ENCODE results near the gene ABCC3. TPM values are rescaled to one million over a fixed set of nuclear protein-coding genes. Genes with fewer than 3 reads are reported as not detected.
A peak's percentile ranks its signal among the peaks of the same experiment; 100 is the strongest.

Gene ABCC3
- total RNA-seq, 1 donor from 2014 or later, result 0.16 TPM

DNA sequence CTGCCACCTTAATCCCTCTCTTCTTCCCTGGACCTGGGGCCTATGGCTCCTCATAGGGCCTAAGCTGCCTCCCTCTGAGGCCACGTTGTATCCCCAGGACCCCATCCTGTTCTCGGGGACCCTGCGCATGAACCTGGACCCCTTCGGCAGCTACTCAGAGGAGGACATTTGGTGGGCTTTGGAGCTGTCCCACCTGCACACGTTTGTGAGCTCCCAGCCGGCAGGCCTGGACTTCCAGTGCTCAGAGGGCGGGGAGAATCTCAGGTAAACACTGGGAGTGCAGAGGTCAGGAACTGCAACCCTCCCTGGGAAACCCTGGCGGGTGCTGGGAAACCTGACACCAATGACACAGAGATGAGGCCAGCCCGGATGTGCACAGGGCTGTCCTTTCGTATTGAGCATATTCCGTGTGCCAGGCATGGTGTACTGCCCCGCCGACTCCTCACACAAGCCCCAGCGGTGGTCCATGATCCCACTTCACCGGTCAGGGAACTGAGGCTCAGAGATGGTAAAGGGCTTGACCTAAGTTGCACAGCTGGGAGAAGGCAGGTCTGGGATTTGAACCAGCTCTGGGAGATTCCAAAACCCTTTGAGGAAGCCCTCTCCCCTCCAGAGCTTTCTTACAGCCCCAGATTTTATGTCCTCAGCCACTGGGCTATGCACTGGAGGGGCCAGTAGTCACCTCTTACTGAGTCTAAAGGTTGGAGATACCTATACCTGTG, 50.1 kb downstream of the ABCC3 start:
- DNase-seq, result no peak

DNA sequence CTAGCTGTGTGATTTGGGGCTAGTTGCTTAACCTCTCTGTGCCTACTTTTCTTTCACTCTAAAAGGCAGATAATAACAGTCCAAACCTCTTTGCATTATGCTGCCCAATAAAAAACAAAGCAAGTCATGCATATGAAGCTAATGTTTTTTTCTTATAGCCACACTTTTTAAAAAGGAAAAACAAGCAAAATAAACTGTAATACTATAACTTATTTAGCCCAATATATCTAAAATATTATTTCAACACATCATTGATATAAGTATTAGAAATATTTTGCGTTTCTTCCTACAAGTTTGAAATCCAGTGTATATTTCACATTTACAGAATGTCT, 50.6 kb downstream of the ABCC3 start:
- no peak for DNase-seq

DNA sequence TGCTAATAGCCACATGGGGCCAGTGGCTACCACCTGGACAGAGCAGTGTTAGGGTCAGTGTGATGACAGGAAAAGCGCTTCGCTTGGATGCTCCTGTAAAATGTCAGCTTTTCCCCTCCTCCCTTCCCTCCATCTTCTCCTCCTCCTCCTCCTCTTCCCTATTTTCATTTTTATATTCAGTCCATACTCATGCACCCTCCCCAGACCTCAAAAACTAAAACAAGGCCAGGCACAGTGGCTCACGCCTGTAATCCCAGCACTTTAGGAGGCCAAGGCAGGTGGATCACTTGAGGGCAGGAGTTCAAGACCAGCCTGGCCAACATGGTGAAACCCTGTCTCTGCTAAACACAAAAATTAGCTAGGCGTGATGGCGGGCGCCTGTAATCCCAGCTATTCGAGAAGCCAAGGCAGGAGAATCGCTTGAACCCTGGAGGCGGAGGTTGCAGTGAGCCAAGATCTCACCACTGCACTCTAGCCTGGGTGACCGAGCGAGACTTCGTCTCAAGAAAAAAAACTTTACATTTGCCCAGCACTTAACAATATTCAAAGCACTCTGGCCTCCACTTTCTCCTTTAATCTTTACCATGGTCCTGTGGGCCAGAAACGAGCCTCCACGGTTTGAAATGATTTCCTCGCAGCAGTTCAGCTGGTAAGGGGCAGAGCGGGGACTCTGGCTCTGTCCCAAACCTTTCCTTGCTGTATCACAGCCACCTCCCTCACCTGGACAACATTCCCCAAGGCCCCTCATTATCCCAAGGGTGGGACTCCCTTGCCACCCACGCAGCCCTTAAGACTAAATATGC, 51.2 kb downstream of the ABCC3 start:
- no peak for DNase-seq

DNA sequence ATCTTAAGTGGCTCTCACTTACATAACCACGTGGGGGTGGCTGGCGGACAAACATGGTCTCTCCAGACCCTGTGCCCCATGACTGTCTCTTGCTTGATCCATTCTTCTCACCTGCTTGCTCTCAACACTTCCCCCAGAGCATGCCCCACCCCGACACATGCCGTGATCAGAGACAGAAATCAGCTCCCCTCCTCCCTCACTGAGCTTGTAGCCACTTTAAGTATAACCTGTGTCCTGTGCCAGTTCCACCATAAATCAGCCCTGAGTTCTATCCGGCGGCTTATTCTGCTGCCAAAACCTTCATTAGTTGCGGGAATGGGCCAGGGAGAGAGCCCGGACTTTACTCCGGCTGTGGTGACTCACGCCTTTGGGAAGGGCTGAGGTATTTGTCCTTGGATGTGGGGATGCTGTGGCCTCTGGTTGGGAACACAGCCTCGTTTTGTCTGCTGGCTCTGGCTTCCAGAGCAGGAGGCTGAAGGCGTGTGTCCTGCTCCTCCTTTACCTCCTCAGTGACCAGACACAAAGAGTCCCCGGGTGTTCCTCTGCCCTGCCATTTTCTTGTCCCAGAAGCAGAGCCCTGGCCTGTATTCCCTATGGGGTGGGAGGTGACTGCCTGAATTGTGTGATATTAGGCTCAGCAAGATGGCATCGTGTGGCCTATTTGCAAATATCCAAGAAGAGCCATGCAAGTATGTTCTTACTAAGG, 52.0 kb downstream of the ABCC3 start:
- no peak for DNase-seq

DNA sequence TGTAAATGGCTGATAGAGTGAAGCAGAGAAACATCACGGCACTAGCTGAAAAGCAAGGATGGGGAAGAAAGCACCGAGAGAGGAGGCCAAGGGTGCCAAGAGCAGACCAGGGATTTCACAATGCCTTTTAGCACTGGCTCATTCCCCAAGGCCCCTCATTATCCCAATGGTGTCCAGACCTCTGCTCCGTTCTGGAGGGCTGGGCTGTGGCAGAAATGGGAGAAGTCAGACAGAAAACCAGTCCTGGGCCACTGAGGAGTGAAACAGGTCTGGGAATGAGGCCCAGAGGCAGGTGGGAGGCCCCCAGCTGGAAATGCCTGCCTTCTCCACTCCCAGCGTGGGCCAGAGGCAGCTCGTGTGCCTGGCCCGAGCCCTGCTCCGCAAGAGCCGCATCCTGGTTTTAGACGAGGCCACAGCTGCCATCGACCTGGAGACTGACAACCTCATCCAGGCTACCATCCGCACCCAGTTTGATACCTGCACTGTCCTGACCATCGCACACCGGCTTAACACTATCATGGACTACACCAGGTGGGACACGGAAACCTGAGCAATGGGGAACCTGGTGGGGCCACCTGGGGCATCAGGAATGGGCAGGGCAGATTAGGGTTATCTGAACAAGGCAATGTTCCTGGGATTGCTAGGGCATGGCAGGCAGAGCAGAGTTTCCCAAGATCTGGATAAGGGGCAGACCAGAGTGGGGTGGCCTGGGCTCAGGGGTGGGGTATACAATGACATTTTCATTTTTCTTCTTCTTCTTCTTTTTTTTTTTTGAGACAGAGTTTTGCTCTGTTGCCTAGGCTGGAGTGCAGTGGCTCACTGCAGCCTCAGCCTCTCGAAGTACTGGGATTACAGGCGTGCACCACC, 52.8 kb downstream of the ABCC3 start:
- no peak for DNase-seq

DNA sequence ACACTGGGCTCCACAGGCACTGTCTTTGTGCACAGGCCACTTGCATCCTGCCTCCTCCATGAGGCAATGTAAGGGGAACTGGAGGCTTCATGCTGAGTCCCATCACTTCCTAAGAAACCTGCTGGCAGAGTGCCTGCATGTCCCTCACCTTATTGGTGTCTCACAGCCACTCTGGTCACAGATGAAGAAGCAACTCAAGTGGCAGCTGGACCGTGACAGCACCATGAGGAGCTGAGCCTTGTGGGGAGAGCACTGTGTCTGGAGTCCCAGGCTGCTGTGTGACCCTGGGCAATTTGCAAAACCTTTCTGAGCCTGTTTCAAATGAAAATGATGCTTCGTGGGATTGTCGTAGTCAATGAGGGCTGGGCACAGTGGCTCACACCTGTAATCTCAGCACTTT, 53.6 kb downstream of the ABCC3 start:
- no peak for DNase-seq

DNA sequence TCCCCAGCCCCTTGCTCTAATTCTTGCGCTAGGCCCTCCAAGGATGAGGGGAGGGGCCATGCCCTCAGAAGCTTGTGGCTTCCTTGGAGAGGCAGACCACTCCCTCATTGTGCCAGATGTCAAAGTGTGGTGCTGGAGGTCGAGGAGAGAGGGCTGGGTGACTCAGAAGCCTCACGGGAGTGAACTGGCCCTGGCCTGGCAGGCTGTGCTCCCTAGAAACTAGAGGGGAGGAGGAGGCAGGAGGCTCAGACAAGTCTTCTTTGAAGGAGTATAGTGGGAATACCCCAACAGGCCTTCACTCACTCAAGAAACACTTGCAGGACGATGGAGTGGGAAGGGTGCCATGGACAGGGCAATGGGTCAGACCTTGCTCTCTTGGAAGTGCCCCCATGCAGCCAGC, 54.6 kb downstream of the ABCC3 start:
- DNase-seq, result no peak

DNA sequence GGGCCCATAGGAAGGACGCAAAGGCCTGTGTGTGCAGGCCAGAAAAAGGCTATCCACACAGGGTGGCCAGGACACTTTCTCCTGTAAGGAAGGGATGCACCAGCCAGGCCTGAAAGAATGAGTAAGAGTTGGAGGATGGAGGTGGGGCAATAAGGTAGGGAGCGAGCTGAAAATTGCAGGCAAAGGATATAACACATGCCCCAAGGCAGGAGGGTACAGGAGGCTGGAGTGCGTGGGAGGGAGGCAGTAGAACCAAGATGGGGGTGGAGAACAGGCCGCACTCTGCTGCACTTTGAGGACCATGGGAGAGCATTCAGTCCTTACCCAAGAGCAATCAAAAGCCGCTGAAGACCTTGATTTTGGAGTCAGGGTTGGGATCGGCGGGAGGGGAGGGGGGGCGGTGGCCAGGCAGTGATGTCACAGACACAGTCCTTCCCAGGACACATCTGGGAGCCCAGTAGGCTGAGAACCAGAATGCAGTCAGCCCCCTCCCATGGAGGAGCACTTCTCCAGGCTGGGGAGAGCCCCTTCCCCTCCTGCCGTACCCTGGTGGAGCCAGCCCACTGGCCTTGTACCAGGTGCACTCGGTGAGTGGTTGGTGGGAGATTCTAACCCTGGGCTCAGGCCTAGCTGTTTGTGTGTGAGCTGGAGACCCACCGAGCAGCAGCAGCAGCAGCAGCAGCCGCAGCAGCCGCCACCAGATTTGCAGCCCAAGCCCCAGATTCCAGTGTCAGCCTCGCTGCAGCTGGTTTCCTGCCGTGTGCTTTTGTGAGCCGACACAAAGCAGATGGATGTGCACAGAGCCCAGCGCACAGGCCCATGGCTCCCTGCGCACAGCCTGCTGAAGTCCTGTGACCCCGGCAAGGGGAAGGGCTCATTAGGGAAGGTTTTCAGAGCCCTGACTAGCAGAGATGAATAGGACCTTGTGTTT, 55.5 kb downstream of the ABCC3 start:
- peak; percentile 35 for DNase-seq

DNA sequence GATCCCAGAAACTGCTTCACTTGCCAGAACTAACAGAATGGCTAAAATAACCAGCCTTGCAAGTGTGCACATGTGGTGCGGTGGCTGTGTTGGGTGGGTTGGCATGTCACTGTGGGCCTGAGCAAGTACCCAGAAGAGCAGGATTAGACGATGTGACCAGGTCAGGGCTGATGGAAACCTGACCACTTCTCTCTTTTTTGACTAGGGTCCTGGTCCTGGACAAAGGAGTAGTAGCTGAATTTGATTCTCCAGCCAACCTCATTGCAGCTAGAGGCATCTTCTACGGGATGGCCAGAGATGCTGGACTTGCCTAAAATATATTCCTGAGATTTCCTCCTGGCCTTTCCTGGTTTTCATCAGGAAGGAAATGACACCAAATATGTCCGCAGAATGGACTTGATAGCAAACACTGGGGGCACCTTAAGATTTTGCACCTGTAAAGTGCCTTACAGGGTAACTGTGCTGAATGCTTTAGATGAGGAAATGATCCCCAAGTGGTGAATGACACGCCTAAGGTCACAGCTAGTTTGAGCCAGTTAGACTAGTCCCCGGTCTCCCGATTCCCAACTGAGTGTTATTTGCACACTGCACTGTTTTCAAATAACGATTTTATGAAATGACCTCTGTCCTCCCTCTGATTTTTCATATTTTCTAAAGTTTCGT, 56.3 kb downstream of the ABCC3 start:
- DNase-seq, result no peak

DNA sequence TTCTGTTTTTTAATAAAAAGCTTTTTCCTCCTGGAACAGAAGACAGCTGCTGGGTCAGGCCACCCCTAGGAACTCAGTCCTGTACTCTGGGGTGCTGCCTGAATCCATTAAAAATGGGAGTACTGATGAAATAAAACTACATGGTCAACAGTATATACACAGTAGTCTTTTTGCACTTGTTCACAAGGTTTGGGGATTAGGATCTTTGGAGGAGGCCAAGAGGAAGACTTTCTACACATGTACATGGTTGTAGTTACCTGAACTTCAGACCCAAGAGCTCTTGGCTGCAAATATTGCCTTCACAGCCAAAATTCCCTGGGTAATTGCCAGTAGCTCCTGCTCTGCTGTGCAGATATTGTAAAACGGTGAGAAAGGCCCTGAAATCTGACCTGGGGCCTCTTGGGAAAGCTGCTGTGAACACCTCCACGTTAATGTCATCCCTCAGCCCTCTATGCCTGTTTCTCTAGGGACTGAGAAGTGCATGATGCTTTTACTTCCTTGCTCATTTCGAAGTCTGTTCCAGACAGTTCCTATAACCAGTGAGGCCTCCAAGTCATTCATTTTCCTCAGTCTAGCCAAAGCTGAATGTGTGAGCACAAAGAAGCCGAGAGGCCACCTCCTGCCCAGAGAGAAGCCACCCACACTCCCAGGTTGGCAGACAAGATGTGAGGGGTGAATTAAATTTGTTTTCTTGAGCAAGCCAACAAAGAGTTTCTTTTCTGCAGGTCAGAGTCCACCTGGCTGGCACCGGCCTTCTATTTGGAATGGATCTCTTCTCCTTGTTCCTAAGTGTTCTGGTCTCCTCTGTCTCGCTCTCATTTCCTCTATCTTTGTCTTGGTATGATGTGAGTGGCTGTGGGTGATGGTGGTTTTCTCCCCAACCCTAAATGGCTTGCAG, 57.1 kb downstream of the ABCC3 start:
- DNase-seq, result no peak

DNA sequence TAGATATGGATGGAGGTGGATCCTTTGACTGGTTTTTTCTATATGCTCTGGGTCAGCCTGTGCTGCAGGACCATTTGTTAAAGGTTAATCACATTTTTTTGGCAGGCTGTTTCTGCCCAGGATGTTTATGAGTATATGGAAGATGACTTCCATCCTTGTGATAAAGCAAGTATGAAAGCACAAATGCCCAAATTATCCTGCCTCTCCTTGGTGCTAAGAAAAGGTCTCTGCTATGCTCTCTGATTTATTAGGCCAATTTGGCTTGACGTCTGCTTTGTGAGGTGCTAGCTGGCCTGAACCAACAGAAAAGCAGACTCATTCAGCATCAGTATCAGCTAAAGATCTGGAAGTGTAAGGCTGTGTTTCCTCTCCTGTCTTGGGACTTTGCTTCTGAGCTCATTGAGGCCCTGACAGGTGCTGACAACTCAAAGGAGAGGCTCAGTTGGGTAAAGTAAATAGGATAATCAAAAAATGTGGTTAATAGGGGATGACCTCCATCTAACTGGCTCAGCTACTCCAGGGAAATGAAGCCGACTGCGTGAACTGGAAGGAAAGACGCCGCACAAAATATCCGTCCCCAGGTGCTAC, 57.9 kb downstream of the ABCC3 start:
- no peak for DNase-seq

DNA sequence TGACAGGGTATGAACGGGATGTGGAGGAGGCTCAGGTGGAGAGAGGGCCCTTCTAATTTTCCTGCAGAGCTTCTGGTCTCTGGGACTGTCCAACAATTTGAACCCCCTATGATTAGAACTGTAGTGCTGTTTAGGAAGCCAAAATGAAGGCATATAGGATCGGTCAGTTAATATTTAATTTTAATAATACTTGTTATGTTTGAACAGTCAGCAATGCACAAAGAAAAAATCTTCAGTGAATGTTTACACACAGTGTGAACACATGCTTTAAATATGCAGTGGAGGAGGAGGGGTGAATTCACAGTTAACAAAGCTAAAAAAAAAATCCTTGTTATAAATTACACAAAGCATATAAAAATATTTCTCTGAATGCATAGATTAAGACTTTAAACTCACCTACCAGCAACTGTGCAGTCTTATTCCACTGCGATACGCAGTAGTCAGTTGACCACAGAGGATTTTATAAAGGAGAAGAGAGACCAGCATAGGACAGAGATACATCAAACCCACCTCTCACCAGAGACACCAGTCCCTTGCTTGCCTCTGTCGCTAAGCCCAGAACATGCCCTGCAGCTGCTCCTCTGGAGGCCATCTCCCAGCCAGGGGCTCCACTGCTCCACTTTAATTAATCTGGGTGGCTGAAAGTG, 58.5 kb downstream of the ABCC3 start:
- no peak for DNase-seq

DNA sequence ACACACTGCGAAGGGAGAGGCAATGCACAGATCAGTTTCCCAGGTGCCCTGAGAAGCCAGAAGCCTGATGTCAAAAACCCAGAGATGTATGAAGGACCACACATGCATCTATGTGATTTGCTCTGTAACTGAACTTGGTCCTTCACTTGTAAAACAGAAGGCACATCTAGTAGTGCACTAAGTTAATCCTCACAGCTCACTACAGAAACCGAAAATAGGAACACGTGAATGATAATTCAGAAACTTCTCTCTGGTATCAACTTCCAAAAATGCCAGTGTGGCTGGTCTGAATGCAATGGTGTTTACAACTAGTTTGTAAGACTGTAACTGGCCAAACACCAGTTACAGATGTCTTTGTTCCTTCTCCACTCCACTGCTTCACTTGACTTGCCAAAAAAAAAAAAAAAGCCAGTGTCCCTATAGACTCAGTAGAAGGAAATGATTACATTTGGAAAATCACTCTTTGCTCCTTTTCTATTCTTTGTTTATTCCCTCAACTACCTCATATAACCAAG, 61.7 kb downstream of the ABCC3 start:
- no peak for DNase-seq

DNA sequence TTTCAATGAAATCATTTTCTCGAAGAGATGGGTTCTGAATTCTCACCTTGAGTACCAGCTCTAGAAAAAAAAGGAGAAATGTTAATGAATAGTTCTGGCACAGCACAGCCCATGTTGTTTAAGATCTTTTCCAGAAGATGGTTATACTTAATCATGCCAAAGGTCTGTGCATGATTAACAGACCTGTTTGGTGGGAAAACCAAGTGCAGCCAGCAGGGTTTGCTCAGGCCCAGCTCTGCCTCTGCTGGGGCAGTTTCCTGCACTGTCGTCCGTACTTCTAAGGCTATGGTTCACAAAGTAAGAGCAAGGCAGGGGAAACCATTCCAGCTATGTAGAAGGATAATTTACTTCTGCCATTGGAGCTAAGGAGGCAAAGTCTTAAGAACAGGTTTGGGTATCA, 62.4 kb downstream of the ABCC3 start:
- DNase-seq, result no peak

DNA sequence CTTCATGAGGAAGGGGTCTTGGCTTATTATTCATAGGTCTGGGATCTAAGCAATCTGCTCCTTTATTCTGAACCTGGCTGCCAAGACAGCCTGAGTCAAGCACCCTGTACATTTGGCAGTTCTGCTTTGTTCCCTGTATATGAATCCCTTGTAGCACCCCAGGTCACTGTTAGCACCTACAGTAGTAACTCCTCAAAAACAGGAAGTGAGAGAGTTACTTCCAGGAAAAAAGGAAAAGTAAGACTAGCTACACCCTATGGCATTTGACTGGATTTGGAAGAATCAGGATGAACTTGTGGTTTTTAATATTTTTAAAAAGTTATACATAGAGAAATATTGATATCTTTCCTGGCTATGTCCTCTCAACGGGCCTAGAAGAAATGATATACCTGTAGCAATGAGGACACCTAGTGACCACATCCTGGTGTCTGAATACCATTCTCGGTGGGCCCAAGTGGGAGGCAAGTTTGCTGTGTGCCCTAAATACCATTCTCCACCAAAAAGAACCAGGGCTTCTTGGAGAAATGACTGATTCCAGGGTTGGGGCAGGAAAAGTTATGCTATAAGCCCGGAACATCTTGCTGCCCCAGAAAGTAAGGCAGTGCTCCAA, 63.1 kb downstream of the ABCC3 start:
- no peak for DNase-seq

DNA sequence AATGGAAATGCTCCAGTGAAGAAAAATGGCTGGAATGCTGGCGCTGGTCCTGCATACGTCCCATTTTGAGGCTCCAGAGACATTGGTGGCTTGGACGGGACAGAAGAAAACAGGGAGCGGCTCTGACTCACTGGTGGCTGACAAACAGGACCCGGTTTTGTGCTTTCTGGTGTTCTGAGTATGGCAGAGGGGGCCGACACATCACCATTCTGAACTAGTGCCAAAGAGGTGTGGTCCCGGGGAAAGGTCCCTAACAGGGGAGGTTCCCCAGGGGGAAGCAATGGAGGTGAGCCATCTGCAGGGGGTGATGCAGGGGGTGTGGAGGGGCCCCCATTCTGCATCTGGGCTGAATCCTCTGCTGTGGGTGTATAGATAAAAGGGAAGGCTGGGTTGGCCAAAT, 64.7 kb downstream of the ABCC3 start:
- no peak for DNase-seq

DNA sequence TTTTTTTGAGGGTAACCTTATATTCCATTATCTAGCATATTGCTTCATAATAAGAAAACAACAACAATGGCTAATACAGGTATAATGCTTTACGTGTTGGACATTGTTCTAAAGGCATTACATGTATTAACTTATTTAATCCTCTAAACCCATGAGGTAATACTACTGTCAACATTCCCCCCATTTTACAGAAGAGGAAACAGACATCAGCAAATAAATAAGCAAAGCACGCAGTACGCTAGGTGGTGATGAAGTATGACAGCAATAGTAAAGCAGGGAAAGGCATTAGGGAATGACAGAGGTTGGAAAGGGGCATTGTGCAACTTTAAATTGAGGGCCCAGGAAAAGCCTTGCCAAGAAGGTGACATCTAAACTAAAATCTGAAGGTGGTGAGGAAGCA, 68.5 kb downstream of the ABCC3 start:
- DNase-seq, result no peak

Measured in occipital lobe (tissue), 2 donors.